CD4-positive, alpha-beta T cell treated with Interferon gamma for 1 hour (primary cell): Measurements from ENCODE around the gene B9D2.

Experiments used
- DNase-seq: peaks from one replicate; pipeline ENCODE4 v3.0.0-alpha.2; 2020

B9D2 gene

DNA sequence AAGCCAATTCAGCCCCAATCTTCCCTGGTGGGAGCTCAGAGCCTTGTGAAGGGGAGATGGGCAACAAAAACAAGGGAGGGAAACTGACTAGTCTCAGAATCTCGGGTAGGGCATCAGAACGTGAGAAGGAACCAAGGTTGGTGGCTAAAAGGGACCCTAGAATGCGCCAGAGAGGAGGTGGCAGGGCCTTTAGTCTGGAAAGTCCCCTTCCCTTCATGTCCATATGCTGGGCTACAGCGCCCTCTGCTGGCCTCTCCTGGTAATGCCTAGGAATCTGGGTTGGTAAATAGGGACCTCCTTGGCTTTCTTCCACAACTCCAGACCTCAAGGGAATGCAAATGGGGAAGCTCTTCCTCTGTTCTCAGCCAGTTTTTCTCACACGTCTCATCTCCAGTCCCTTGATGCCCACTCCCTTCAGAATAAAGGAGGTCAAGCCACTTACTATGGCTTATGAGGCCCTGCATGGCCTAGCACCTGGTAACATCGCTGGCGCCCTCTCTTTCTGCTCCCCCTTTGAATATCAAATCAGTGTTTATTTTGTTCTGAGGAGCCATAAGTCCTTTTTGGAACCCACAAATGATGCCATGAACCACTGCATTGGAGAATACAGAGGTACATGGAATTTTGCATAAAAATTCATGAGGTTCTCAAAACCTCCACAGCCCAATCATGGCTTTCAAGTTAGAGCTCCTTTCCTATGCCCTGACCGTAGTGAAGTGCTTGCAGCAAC is 55.3 kb downstream of the B9D2 start:
- peak; percentile 86 for DNase-seq

DNA sequence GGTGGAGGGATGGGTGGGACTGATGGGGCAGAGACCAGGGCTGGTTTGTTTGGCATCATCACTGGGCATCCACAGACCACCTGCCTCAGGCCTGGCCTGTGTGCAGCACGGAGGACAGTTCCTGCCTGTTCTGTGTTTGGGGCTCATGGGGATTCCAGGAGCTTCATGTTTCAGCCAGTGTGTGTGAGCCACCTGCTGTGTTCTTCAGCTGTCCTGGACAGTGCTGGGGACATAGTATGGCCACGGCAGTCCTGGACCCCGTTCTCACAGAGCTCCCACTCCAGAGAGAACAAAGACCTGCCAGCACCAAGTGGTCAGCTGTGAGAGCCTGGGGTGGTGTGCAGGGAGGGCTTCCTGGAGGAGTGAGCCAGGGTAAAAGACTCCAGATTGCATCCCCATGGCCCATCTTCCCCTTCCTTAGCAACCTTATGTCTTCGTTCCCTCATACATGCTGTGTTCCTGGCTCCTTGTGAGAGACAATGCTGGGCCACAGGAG is 55.9 kb downstream of the B9D2 start:
- DNase-seq, result no peak

DNA sequence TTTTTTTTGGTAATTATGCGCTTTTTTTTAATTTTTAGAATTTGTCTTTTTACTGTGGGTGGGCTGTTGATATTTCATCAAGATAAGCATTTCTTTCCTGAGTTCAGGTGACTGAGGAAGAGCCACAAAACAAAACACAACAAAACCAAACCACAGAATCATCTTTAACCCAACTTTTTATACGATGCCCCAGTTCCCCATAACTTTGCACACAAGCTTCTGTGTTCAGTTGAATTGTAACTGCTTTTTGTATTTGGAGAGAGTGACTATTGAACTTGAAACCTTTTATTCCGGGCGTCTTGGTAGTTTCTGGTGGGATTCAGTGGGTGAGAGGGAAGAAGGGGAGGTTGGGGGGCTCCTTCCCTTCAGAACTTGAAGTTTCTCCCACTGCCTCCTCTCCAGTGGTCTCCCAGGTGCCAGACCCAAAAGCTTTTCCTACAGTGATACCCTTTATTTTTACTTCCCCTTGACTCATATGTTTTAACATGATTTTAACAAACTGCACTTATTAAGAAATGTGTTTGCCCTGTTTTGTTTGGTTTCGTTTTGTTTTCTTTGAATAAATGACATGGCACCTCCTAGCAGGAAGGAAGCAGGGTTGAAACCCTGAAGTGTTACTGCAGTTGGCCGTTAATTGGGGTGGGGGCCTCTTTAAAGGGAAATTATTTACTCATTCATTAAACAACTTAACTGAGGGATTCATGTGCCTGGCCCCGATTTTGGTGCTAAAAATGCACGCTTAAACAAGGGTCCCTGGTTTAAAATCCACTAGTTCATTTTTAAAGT is 56.7 kb downstream of the B9D2 start:
- no peak for DNase-seq

DNA sequence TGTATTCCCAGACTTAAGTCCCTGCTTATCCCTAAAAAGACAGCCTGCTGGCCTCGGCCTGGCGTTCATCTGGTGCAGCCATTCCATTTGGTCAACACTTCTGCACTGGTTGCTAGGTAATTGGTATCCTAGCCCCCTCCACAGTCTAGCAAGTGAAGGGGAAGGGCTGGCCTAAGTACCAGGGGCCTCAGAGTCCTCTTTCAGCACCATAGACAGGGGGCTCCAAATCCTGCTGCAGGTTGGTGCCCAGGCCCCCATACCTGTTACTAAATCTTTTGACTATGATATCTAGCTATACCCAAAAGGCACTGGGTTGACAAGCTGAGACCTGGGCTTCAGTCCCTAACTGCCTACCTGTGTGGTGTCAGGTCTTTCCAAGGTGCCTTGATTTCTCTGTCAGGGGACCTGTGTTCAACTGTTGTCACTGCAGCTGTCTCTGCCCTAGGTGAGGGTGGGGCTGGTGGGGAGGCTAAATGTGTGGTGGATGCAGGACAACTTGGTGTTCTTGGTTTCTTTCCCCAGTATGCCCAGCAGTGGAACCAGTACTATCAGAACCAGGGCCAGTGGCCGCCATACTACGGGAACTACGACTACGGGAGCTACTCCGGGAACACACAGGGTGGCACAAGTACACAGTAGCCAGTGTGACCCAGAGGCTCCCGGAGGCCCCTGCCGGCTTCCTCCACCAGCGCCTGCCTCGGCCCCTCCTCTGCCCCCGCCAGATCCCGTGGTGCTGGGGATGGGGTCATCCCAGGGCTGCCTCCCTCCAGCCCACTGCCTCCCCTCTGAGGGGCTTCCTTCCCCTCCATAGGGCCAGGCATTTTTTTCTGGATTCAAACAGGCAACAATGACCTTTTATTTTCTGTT is 57.8 kb downstream of the B9D2 start:
- no peak for DNase-seq

DNA sequence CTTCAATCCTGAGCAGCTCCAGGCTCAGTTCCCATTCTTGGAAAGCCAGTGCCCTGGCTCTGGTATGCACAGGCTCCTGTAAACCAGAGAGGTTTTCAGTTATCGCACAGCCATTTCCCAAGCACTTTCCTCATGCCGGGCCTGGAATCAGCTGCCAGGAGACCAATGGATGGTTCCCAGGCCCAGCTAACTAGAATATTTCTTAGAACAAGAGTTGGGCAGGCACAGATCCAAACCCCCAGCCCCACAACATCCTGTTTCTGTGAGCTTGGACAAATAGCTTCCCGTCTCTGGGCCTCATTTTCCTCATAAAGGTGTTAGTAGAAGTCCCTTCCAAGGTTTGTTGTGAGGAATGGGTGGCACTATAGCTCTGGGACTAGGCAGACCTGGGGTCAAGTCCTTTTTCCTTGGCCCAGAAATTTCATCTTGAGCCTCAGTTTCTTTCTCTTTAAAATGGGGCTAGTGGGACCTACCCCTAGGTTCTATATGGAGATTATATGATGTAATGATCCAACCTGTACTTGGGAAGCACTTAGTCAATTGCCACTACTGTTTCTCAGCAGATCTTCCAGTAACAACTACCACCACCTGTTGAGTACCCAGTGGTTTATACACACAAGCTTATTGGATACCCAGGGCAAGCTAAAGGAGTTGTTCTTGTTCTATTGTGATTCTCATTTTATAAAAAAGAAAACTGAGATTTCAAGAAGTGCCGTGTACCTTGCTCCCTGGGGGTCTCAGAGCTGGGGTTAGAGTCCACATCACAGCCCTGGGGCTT is 59.1 kb downstream of the B9D2 start:
- DNase-seq, result no peak
